ENCODE results near the gene TAS2R20.

DNA sequence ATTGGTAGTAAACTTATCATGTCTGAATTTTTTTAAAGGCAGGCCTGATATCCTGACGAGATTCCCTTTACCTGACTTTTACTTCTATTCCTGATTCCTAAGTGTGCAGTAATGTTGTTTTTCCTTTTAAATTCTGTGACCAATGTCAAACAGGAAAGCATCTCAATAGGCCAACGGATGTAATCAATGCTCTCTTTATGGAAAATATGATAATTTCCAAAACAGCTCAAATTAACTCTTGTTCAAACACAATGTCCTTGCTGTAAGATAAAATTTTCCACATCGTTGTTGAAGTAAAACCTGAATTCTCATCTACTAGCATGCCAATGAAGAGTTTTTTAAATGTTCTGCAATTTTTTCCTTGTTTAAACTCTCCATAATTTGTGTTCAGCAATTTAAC lies 41.1 kb upstream of the TAS2R20 start:
- TF ChIP-seq CSDC2 (CRISPR knock-in tag; IDR thresholded peaks at IDR 0.05) = no peak
- TF ChIP-seq, protein P1, sequence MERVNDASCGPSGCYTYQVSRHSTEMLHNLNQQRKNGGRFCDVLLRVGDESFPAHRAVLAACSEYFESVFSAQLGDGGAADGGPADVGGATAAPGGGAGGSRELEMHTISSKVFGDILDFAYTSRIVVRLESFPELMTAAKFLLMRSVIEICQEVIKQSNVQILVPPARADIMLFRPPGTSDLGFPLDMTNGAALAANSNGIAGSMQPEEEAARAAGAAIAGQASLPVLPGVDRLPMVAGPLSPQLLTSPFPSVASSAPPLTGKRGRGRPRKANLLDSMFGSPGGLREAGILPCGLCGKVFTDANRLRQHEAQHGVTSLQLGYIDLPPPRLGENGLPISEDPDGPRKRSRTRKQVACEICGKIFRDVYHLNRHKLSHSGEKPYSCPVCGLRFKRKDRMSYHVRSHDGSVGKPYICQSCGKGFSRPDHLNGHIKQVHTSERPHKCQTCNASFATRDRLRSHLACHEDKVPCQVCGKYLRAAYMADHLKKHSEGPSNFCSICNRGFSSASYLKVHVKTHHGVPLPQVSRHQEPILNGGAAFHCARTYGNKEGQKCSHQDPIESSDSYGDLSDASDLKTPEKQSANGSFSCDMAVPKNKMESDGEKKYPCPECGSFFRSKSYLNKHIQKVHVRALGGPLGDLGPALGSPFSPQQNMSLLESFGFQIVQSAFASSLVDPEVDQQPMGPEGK (CRISPR knock-in tag; IDR thresholded peaks at IDR 0.05; ENCODE audit: borderline replicate concordance) = no peak
- no peak for TF ChIP-seq ARNTL (CRISPR knock-in tag; IDR thresholded peaks at IDR 0.05; ENCODE audit: borderline replicate concordance, low read depth)
- no peak for TF ChIP-seq ZNF8 (CRISPR knock-in tag; IDR thresholded peaks at IDR 0.05)
- TF ChIP-seq ZFP3 (CRISPR knock-in tag; IDR thresholded peaks at IDR 0.05) = no peak
- no peak for TF ChIP-seq ZC3H10 (CRISPR knock-in tag; IDR thresholded peaks at IDR 0.05)
- no peak for TF ChIP-seq RARB (CRISPR knock-in tag; IDR thresholded peaks at IDR 0.05)
- TF ChIP-seq OSR1 (CRISPR knock-in tag; IDR thresholded peaks at IDR 0.05) = no peak
